Measurements from ENCODE around the gene NCKAP5.

GRCh38 chr2:133004623-133005022 is 563.6 kb downstream of the NCKAP5 start:
- no peak for TF ChIP-seq CTCF (IDR thresholded peaks at IDR 0.05; ENCODE audit: insufficient read depth, low read length)
- TF ChIP-seq POLR2AphosphoS5 (IDR thresholded peaks at IDR 0.05; ENCODE audit: low read depth), result no peak
- no peak for TF ChIP-seq REST (IDR thresholded peaks at IDR 0.05; ENCODE audit: insufficient replicate concordance, low read depth)
- no peak for TF ChIP-seq GABPA (IDR thresholded peaks at IDR 0.05; ENCODE audit: low read depth)

Measured in HL-60 (cell line).